Left ventricle myocardium inferior (tissue), 1 donor: Measurements from ENCODE around the gene KCNN2. TPM values are rescaled to one million over a fixed set of nuclear protein-coding genes. Genes with fewer than 3 reads are reported as not detected.

Source experiments
- DNase-seq: peaks from one replicate; pipeline ENCODE4 v3.0.0-alpha.2; 2020
- H3K27ac ChIP-seq: fragments of 200-600 bp; replicated peaks from 2 replicates; pipeline ENCODE4 v1.8.0; 2021
- H3K27me3 ChIP-seq: fragments of 200-600 bp; 2 replicates; pipeline ENCODE4 v1.8.0; 2021; ENCODE audit warnings: low read depth
- H3K36me3 ChIP-seq: fragments of 200-600 bp; 2 replicates; pipeline ENCODE4 v1.8.0; 2021
- H3K4me1 ChIP-seq: fragments of 200-600 bp; 2 replicates; pipeline ENCODE4 v1.8.0; 2021
- H3K4me3 ChIP-seq: fragments of 200-600 bp; 2 replicates; pipeline ENCODE4 v1.8.0; 2021; ENCODE audit warnings: mild to moderate bottlenecking, moderate library complexity
- H3K9me3 ChIP-seq: fragments of 200-600 bp; replicated peaks from 2 replicates; pipeline ENCODE4 v1.8.0; 2021
- CTCF ChIP-seq: fragments of 200-600 bp; IDR thresholded peaks from 2 replicates; pipeline ENCODE4 v1.8.0; 2021; ENCODE audit warnings: antibody characterized with exemption, mild to moderate bottlenecking, borderline replicate concordance
- intact Hi-C: fragments of 100-400 bp; cut with micrococcal nuclease; formaldehyde crosslinking; loops from one replicate; pipeline ENCODE4 v1.11.0; 2022
- total RNA-seq: library from RNA; stranded (reverse); fragmentation: NEBNext Ultra II Directional; extraction: Animal tissue kit (Norgen Biotek cat#: 25700); gene quantifications from one replicate; pipeline ENCODE4 v1.2.1, GENCODE V29; 2021
- donor health status: DM: no; HTN: yes; CAD: no; lungs with severe emphysema.

Gene KCNN2
- total RNA-seq, 1 donor from 2014 or later = 7.2 TPM

DNA sequence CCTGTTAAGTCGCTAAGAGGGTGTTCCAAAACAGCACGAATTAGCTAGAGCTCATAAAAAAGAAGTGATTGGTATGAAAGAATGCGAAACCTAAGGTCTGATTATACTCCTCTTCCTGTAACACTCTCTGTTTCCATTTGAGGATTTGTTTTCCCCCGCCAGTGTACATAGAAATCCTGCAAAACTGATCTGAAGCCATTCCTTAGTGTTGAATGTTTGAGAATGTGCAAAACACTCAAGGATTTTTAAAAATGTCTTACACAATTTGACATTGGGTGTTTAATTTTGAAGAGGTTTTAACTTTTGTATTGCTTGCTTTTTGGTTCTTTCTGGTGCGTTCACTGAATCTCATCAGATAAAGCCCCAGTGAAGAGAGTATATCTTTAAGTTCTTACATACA is 105.3 kb downstream of the KCNN2 start:
- Histone ChIP-seq H3K4me1 (no peaks in the 10 kb centered on the region), H3K9me3 (no peaks in the 10 kb centered on the region), H3K27me3 (no peaks in the 10 kb centered on the region), H3K27ac (no peak overlapping the region), H3K4me3 (no peak overlapping the region), H3K36me3 (no peaks in the 10 kb centered on the region)
- intact Hi-C loops = no loop called here
- no peak for TF ChIP-seq CTCF
- no peak for DNase-seq

DNA sequence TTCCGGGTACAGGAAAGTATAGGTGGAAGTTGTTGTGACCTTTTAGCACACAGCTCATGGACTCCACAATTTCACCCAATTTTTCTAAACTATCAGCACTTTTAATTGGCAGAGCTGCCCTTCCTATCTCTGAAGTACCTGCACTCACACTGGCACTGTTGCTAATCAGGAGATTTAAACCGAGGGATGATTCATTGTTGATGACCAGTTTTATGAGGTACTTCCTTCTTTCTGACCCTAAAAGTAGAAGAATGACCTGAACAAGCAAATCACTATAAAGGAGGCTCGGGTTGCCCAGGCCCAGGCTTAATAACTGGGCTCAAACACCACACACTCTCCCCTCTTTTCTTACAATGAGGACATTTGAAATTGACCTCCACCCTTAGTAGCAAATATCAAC is 105.9 kb downstream of the KCNN2 start:
- Histone ChIP-seq H3K27ac (no peak overlapping the region), H3K4me1 (no peaks in the 10 kb centered on the region), H3K4me3 (no peak overlapping the region), H3K27me3 (no peaks in the 10 kb centered on the region), H3K9me3 (no peaks in the 10 kb centered on the region), H3K36me3 (no peaks in the 10 kb centered on the region)
- no peak for TF ChIP-seq CTCF
- DNase-seq = no peak
- intact Hi-C loops = no loop called here

DNA sequence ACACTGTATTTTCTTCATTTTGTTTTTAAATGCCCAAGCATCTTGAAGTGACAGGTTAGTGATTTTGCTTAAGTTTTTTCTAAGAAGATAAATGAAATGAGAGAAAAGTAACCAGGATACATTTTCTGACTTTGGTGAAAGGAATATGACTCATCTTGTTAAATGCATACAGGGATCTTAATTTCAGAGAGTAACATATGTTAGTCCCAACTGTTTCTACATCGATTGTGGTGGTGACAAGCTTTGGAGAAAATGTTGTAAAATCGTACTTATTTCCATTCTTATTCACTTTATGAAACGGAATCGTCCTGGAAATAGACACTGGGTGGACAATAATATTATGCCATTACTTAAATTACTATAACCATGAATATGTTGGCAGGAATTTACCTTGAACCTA is 107.5 kb downstream of the KCNN2 start:
- Histone ChIP-seq H3K4me3 (no peak overlapping the region), H3K36me3 (no peaks in the 10 kb centered on the region), H3K27me3 (no peaks in the 10 kb centered on the region), H3K4me1 (no peaks in the 10 kb centered on the region), H3K9me3 (no peaks in the 10 kb centered on the region), H3K27ac (no peak overlapping the region)
- TF ChIP-seq CTCF = no peak
- intact Hi-C loops = no loop called here
- no peak for DNase-seq

DNA sequence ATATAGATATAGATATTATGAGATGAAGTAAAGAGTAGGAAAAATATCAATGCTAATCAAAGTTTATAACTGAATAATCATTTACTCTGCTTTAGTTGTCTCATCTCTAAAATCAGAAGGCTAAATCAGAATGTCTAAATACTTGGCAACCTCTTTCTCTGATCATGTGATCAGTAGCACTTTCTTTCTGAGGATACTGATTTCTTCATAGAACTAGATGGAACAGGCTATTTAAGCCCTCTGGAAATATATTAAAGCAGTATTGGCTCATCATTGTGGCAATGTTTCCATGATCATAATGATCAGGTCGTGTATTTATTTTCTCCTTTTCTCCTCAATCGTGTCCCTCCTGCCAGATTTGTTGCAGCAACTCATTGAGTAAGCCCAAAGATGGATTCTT is 109.7 kb downstream of the KCNN2 start:
- H3K4me3 ChIP-seq = no peak overlapping the region
- H3K27ac ChIP-seq = no peak overlapping the region
- no peaks in the 10 kb centered on the region for H3K4me1 ChIP-seq
- H3K27me3 ChIP-seq = no peaks in the 10 kb centered on the region
- no peak for DNase-seq
- H3K9me3 ChIP-seq = no peaks in the 10 kb centered on the region
- no peaks in the 10 kb centered on the region for H3K36me3 ChIP-seq
- intact Hi-C loops = no loop called here
- no peak for TF ChIP-seq CTCF

DNA sequence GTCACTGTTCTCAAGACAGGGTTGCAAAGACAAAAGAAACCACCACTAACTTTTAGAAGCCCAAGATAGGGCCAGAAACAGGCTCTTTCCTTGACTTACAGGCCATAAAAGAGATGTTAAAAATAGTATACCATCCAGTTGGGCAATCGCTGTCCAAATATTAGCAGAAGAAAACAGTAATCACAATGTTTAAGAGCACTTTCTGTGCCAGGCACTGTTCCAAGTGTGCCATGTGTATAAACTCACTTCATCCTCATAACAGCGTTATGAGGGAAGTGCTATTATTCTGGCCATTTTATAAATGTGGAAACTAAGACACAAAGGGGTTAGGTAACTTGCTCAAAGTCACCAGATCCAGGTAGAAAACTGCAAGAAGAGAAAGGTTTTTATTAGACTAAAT is 111.7 kb downstream of the KCNN2 start:
- Histone ChIP-seq H3K9me3 (peaks cover 7% of the 10 kb centered on the region), H3K36me3 (no peaks in the 10 kb centered on the region), H3K4me1 (no peaks in the 10 kb centered on the region), H3K4me3 (no peak overlapping the region), H3K27me3 (no peaks in the 10 kb centered on the region), H3K27ac (no peak overlapping the region)
- intact Hi-C loops = no loop called here
- DNase-seq = no peak
- no peak for TF ChIP-seq CTCF

DNA sequence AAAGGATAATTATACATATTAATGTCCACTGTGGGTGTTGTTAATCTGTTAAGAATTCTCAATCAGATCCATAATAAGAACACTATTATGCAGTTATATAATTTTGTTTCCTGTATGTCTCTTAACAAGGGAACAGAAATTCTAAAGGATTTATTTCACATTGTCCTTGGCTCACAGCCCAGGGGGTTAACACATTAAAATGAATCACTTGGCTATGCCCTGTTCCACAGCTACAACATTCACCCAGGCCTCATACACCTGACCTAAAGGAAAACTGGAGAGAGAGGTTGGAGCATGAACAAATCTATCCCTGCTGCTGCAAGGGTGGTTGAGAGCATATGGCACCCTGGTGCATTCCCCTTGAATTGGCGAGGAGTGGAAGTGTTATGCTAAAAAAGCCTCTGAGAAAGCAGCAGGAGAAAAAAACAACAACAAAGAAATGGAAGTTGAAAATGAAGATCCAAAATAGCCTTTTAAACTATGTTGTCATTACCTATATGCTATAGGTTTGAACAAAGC is 116.0 kb downstream of the KCNN2 start:
- intact Hi-C loops = no loop called here
- Histone ChIP-seq H3K4me1 (no peaks in the 10 kb centered on the region), H3K9me3 (peaks cover 19% of the 10 kb centered on the region), H3K36me3 (no peaks in the 10 kb centered on the region), H3K27ac (no peak overlapping the region), H3K27me3 (no peaks in the 10 kb centered on the region), H3K4me3 (no peak overlapping the region)
- no peak for DNase-seq
- TF ChIP-seq CTCF = no peak
